NCI-H1092 treated with DMSO at 0.1 percent for 48 hours (cell line): ENCODE measurements around the gene RIPK3.

Source experiments
- DNase-seq: peaks from one replicate; lab custom pipeline; 2025; lab: John Stamatoyannopoulos, UW

RIPK3 gene

DNA sequence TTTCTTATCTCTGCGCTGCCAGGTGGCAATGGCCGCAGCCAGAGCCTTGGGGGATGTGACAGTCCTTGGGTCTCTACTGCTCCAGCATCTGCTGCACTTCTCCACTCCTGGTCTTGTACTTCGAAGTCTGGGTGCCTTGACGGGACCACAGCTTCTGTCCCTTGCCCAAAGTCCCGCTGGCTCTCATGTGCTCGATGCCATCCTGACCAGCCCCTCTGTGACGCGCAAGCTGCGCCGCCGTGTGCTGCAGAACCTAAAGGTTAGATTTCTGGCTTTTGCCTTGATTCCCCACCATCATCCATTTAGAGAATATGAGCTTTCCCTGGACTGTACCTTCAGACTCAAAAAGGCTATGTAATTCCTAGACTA is 35.8 kb downstream of the RIPK3 start:
- DNase-seq: no peak

DNA sequence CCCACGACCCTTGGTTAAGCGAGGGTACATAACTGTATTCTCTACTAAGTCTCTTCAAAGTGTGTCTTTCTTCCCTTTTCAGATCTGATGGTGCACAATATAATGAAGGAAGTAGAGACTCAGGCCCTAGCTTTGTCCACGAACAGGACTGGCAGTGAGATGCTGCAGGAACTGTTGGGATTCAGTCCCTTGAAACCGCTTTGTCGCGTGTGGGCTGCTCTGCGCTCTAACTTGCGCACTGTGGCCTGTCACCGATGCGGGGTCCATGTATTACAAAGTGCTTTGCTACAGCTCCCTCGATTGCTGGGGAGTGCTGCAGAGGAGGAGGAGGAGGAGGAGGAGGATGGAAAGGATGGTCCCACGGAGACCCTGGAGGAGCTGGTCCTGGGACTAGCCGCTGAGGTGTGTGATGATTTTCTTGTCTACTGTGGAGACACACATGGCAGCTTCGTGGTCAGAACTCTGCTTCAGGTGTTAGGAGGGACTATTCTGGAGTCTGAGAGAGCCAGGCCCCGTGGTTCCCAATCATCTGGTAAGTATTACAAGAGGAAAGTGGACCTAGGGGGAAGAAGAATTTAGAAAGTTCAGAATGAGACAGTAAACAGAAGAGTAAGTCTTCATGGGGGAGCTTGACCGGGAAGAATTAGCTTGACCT is 39.3 kb downstream of the RIPK3 start:
- no peak for DNase-seq

DNA sequence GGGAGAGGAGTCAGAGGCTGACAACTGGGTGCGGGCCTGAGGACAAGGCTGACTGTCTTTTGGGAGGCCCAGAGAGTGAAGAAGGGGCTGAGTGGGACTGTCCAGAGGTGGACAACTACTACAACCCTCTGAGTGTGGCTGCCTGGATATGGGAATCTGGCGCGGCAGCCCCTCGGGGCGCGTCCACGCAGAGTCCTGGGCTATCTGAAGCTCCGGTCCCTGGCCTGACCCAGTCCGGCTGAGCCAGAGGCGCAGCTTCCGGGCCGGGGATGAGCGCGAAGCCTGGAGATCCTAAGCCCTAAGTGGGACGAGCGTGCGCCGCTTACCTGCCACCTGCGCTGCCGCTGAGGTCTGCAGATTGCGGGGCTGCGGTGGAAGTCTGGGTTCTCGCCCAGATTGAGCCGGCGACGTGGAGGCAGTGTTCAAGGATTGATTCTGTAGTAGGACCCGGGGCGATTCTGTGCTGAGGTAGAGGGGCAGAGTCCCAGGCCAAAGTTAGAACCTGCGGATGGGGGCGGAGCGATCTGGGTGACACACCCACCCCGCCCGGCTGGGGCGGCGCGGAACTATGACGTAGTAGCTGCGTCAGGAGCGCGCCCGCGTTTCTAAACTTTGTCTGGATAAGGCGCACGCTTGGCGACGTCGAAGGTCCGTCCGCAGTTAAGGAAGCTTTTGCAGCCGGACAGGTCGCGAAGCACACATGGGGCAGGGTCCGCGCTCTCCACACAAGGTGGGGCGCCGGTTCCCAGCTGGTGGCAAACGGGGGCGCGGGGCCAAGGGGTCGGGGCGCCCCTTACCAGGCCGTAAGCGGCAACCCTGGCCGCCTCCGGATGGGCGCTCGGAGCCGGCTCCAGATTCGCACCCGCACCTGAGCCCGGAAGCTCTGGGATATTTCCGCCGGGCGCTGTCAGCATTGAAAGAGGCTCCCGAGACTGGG is 40.3 kb downstream of the RIPK3 start, which contains the start of the genes DHRS1 and NOP9:
Gene DHRS1, minus strand, starts transcription at position 526 of the 937 bp plus-strand sequence. CDS start 674 bp downstream, outside the sequence.
Gene NOP9, plus strand, starts transcription at position 596 of the 937 bp plus-strand sequence. Its CDS starts 105 bp downstream, at position 701.
- peak; percentile 72 for DNase-seq

DNA sequence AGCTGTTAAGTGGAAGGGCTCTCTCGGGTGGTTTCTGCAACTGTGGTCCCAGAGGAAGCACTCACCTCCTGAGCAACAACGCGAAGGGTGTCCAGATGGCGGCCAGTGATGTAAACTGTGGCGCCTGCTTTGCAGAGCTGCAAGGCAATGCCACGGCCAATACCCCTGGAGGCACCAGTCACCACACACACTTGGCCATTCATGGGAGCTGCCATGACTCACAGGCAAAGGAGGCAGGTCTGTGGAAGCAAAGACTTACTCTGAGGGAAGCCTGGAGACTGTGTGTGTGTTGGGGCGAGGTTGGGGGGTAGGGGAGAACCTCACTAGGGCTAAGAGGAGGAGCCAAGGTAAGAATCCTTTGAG is 40.9 kb downstream of the RIPK3 start:
- DNase-seq: peak; percentile 15

DNA sequence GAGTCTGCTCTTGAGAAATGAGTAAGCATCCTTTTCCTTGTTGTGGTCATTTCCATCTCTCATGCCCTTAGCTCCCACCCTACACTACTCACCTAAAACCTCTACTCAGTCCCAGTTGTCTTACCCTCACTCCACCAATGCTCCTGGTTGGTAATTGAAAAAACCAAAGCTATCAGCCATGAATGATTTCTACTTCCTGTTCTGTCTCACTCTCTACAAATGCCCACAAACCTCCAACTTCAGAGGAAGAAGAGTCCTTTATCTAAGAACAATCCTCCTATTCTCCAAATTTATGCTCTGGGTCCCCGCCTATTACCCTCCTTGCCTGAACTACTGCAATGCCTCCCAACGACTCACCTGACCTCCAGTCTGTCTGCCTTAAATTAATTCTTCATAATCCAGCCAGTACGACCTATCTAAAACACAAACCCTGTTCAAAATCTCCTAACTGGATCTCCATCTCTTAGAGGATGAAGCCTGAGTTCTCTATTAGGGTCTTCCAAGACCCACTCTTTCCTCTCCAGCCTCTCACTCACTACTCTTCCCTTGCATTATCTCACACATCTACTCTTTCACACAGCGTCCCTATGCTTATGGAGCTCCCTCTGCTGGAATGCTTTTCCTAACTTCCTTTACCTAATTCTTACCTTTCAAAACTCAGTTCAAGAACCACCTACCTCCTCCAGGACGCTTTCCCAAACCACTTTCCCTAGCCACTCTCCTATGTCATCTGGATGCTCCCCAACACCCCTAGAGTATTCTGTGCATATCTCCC is 42.4 kb downstream of the RIPK3 start:
- peak; percentile 26 for DNase-seq

DNA sequence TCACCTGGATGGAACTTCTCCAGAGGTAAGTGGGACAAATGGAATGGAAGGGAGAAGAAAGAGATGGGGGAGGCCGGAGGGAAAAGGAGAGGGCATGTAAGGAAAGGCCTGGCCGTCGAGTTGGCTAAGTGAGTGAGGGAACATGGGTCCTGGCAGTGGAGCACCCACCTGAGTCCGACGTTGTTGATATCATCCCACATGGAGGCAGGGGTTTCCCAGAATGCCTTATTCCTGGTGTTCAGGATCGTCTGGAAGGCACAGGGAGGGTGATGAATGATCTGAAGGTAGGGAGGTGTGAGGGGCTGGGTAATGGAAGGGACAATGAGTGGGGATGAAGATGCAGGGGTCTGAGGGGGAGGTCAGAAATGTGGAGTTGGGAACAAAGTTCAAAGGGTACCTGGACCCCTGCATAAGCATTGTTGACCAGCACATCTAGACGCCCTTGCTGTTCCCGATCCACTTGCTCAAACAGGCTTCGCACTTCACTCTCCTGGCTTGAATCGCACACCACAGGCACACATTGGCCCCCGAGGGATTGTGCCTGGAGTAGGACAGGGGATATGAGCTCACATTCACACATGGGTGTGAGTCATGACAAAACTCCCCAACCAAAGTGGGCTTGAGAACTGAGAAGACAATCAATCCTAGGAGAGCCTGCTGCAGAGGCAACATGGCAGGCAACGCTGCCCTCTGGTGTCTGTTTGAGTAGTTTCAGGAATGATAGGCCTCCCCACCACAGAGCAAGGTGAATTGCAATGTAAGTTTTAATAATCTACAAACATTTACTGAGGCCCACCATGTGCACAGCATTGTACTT is 43.2 kb downstream of the RIPK3 start:
- peak; percentile 68 for DNase-seq

DNA sequence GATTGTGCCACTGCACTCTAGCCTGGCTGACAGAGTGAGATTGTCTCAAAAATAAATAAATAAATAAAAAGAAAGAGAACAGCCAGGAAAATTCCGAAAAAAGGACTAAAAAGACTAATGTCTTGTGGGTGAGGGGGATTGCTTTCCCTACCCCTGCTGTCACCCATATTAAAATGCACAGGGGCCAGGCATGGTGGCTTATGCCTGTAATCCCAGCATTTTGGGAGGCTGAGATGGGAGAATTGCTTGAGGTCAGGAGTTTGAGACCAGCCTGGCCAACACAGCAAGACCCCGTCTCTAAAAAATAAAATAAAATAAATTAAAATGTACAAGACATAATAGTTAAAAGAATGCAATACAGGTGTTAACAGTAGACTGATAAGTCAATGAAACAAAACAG is 46.3 kb downstream of the RIPK3 start:
- no peak for DNase-seq

DNA sequence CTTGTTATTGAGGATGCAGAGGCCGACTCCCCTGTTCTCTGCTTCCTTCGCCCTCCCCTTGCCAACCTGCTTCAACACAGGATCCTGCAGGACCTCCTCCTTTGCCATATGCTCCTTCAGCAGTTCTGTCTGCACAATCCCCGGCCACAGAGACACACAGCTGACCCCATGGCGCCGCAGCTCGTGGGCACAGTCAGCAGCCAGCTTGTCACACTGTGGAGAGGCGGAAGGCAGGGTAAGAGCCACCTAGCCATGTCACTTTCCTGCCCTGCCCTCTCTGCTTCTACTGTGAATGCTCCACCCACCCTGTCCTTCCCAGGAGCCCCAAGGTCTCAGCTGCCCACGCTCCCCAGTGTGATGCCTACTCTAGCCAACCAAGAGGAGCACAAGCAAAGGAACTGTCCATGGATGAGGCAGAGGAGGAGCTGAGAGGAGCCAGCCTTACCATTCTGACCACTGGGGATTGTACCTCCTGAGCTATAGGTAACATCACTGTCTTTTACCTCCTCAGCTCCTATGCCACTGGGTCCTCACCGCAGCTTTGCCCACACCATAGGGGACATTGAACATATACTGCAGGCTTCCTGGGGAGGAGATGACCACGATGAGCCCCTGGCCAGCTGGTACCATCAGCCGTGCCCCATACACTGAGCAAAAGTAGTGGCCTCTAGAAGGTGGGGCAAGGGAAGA is 47.5 kb downstream of the RIPK3 start:
- DNase-seq: no peak

DNA sequence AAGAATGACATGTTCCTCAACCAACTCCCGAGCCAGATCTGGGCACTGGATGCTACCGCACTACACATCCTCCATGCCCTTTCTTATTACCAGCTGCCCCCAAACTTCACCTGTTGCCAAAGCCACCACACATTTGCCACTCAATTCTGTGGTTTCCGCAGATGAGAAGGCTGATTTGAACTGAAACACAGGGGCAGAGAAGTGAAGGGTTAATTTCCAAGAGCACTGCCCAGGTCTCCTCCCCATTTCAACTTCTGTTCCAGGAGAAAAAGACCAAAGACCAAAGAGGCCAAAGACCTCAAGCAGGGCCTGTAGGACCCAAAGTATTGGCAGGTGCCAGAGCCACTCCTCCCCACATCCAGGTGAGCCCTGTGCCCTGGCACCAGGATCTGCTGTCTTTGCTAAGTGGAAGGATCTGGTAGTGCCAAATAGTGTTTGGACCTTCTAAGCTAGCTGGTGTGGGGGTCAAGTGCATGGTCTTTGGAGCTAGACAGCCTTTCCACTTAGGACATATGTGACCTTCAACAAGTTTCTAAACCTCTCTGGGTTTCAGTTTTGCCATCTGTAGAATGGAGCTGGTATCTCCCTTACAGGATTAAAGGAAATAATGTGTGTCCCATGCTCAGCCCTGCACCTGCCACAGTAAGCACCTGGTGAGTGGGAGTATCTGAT is 48.2 kb downstream of the RIPK3 start:
- no peak for DNase-seq

DNA sequence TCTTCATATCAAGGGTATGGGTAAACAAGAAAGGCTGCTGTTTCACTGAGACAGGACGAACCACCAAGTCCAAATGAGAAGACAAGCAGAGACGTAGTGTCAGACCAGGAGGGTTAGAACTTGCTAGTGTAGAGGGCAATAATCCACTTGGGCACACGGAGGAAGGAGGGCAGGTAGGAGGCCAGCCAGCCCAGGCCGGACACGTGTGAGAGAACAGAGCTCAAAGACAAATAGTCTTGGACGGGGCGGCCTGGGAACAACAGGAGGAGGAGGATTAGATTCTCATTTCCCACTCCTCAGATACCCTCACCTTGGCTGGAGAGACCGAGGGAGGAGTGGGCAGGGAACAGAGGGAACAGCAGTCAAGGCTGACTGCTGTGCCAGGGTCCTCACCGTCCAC is 49.0 kb downstream of the RIPK3 start:
- no peak for DNase-seq

DNA sequence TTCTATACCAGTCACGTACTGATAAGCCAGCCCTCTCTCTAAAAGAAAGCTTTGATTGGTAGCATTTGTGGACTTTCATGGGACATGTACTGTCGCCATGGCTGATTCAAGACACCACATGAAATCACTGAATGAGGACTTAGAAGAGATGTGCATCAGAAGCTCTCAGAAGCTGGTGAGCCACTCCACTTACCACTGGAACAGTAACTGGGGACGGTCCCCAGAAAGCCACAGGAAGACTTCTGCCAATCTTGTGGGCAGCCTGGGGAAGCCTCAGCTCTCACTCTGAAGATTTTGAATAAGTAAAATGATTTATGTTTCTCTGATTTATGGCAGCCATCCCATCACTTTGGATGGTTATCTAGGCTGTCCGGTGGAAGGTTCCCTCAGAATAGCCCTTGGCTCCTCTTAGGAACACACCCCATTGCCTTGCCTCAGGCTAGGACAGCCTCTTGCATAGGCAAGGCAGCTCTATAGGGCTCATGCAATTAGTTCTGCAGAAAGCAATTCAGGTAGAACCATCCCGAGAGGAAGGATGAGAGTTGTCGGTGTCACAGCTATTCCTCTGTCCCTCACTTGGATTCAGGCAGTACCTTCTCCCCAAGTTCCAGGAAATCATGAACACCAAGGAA is 50.0 kb downstream of the RIPK3 start:
- DNase-seq: no peak

DNA sequence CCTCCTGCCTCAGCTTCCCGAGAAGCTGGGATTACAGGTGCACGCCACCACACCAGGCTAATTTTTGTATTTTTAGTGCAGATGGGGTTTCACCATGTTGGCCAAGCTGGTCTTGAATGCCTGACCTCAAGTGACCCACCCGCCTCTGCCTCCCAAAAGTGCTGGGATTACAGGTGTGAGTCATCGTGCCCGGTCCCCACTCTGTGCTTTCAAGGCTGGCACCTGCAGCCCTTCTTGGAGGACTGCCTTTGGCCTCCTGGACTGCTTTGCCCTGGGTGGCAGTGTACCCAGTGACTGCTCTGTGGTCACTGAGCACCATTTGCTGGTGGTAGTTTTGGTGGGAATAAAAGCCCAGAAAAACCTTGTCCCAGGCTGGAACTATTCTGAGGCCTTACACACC is 52.8 kb downstream of the RIPK3 start:
- DNase-seq: no peak
